Tongue (tissue), 2 donors: ENCODE measurements around the gene AGO1. TPM values are rescaled to one million over a fixed set of nuclear protein-coding genes. Genes with fewer than 3 reads are reported as not detected.
"Not testable (repeated sequence)": the region's sequence is repeated elsewhere in the genome, so short reads cannot be mapped to it uniquely, and the experiment has no call there.

Experiments
- DNase-seq: peaks from one replicate; pipeline ENCODE4 v3.0.0-alpha.2; 2015
- total RNA-seq: library from RNA; depleted of rRNA; stranded (reverse); fragments of >200 nt; gene quantifications from one replicate; pipeline ENCODE4 v1.2.3, GENCODE V29; 2014

Gene AGO1
- total RNA-seq, 1 donor from 2014 or later, result 14.5 TPM

DNA sequence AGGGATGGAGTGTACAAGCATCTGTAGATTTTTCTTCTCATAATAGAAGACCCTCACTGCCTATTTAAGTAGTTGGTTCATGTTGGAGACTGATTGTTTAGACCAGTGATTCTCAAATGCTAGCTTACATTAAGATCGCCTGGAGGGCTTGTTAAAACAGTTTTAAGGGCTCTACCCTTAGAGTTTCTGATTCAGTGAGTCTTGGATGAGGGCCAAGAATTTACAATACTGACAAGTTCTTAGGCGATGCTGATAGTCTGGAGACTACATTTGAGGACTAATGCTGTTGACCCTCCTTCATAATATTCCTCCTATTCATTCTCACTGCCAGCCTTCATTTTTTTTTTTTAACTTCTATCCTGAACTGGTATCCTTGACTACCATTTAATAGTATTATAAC lies 32.7 kb downstream of the AGO1 start:
- DNase-seq, result no peak

DNA sequence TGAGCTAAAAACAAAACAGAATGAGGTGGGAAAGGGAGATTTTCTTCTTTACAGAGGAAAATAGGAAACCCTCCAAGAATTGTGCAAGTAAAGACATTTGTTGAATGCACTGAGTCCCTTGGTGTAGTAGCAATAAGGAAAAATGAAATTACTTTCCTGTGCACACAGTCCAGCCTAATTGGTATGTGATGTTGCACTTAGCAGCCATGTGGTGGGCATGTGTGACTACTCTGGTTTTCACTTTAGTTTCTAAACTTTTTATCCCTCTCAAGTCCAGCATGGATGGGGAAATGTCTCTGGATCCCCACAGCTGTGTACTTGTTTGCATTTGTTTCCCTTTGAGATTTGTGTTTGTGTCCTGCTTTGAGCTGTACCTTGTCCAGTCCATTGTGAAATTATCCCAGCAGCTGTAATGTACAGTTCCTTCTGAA lies 40.8 kb downstream of the AGO1 start:
- peak; percentile 15 for DNase-seq

DNA sequence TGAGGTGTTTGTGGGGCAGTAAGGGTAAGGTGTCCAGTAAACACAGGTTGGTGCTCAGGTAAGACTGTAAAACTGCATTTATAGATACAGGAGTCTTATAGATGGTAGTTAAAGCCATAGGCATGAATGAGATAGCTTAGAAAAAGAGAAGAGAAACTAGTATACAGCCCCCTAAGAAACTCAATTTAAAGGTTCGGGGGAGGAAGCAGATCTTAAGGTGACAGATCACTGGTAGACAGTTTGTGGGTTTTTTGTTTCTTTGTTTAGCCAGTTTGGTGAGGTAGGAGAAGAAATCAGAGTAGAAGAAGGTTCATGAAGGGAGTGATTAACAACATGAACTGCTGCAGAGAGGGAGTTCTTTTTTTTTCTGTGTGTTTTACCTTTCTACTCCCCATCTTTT lies 41.8 kb downstream of the AGO1 start:
- no peak for DNase-seq

DNA sequence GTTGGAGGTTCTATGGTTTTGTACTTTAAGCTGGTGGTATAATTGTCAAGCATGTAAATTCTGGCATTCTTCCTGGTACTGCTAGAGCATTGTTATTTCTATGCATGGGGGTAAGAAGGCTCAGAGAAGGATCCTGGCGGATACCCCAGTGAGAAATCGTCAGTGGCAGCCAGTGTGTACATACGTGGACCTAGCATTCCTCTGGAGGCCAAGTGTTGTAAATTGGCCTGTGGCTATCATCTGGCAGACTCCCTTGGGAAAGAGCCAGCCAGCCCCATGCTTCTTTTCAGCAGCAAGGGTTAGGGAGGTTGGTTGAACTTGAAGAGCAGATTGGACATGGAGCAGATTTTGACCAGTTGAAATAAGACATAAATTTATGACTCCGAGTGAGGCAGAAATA lies 42.7 kb downstream of the AGO1 start:
- no peak for DNase-seq

DNA sequence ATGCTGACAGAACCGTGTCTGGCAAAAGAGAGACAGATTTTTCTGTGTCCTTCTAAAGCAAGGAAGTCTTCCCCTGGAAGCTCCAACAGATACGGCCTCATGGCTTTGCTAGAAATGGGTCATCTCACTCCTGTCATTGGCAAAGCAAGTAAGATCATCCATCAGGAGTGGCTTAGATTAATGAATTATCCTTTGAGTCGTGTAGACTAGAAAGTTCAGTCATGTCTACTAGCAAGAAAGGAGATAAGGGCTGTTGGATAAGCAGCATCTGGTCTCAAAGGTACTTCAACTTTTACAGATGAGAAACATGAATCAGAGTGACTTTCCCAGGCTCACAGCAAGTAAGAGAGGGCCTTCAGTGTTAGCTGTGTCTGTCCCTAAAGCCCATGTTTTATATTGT lies 44.5 kb downstream of the AGO1 start:
- no peak for DNase-seq

DNA sequence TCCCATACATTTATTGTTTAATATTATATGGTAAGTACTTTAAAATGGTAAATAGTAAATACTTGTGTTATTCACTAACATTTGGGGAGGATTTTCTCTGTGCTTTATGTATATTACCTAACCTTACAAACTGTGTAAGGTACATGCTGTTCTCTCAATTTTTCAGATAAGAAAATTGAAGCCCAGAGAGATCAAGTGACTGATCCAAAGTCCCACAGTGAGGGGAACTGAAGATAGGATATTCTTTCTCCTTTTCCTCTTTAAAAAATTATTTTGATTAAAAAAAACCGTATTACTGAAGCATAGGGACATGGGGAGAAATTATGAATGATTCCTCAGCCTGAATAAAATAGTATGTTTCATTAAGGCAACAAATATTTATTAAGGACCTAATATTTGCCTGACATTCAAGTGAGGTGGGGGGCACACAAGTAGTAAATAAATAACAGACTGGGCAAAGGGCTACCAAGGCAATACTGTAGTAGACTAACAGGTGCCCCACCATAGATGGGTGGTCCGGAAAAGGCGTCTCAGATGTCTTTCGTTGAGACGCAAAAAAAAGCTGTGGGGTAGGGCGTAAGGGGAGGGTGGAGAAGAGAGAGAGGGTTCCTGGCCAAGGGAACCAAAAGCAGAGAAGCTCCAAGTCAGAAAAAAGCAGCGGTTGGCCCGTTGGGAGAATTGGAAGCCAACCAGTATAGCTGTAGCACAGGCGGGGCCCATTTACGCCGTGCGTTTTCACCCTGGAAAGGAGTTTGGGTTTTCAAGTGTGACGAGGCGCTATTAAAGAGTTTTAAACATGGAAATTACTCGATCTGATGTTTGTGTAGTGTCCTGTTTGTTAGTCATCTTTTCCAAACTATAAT lies 47.0 kb downstream of the AGO1 start:
- peak; percentile 79 for DNase-seq

DNA sequence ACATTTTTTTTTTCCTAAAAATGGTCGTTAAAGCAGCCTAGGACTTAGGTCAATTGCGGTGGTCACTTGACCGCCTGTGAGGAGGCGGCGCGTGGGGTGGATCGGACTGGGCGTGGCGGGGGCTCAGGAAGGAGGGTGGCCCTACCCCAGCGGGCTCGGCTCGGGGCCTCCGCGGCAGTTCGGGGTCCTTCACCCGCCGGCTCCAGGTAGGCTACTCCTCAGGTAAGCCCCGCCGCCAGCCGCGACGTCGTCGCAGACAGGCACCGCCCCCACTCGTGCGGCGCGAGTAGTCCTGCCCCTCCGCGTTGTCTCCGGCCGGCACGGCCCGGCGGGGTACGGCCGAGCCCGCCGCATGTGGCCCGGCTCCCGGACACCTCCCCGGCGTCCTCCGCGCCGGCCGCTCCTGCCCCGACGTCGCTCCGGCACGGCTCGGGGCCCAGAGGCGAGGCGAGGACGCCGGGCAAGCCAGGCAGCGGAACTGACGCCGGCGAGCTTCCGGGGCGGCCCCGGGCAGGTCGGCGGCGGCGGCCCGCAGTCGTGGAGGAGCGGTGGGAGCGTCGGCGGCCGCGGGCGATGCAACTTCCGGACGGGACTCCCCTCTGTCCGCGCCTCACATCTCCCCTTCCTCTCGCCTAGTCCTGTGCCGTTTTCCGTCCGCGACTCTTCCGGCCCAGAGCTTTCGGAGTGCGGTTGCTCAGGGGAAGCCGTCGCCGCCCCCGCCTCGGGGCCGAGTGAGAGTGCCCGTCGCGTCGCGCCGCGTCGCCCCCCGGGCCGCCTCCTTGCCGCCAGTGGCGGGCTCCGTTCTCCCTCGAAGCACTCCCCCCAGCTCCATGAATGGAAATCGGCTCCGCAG lies 47.8 kb downstream of the AGO1 start, which contains the start of gene AGO3:
Gene AGO3, plus strand, starts transcription at position 513 of the 853 bp plus-strand sequence. Its CDS starts 322 bp downstream, at position 835.
- peak; percentile 90 for DNase-seq

DNA sequence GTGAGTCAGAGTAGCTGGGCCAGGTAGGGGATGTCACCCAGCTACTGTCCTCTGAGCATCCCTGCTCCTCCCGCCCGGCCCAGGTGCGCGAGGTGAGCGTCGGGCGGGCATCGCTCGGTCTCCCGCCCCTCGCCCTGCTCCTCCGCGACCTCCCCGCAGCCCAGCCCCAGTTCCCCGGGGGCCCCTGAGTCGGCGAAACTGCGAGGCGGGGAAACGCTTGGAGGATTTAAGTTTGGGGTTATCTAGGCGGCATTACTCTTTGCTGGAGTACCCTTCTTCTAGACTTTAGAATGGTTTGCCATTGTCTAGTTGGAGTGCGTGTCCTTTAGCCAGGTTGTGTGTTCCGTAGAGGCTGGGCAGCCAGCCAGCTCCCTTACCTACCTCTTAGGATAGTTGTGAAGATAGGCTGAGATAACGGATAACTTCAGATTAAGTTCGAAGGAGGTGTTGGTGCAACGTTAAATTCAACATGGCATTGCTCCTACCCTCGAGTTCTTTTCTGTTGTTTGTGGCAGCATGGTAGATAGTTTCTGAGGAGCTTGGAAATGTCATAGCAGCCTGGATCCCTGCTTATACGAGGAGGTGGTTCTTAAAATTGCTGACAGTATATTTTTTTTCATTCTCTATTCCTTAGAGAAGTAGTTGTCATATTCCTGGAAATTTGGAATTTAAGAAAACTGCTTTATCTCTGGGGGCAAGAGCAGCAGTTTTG lies 48.6 kb downstream of the AGO1 start:
- DNase-seq, result peak; percentile 44

DNA sequence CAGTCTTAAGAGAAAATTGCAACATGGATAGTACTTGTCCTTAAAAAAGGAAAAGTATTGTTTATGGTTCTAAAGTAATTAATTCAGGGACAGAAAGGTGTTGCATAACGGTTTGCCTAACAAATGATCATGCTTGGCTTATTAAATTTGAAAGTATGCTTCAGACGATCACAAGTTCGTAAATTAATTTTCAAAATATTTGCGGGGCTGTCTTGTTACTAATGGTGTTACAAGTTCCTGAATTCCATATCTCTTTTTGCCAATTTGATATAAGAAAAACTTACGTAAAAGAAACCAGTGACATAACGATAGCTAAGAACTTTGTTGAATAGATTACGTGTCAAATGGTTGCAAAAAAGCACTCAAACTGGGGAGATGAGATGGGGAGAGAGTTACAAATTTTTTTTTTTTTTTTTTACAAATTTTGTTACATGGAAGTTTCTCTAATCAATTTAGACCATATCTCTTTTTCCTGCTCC lies 49.2 kb downstream of the AGO1 start:
- DNase-seq, result no peak

DNA sequence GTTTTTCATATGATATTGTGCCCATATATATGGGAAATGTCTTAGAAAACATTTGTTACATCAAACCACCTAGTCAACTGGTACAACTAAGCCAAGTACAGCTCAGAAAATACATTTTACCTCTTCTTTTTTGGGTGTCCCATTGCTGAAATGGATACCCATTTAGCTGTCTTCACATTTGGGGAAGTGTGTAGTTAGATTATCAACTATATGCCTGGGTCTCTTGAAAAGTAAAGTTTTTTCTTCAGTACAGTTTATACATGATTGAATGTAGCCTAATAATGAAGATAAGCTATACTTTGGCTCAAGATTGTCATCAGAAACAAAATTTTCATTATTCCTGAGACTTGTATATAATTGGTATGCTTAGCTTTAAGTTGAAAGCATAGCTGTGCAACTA lies 49.9 kb downstream of the AGO1 start:
- no peak for DNase-seq

DNA sequence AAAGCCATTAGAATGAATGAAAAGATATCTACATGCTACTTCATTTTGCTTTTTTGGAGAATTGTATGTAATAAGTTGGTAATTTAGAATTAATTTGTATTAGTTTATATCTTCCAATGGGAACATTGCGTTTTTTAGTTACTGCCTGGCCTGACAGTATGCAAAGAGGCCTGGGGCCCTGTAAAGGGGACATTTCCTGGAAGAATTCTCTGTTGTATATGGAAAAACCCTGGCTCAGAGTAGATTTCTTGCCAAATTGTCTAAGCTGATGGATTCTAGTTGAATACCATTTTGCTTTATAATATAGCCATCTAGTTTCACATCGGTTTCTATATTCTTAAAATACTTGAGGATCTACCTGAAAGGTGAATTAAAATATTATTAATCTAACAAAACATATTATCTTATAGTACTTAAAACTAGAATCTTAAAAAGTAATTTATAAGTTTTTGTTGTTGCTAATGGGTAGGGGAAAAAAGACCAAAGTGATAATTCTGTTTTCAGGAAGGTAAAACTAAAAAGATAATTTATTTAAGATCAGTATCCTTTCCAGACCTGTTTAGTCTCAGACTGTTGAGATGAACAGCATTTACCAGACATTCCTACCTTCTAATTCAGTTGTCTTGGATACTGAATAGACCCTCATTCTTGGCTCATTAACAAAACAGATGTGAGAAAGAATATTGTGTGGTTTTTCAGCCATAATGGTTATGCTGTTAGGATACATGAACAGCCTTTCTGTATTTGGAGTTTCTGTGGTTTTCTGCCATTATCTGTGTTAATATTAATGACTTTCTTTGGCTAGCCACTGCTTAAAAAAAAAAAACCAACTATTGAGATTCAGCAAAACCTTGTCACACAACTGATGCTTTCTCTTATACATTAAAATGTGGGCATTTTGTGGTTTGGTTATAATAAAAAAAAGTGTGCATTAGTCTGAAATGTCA lies 52.7 kb downstream of the AGO1 start:
- peak; percentile 88 for DNase-seq

DNA sequence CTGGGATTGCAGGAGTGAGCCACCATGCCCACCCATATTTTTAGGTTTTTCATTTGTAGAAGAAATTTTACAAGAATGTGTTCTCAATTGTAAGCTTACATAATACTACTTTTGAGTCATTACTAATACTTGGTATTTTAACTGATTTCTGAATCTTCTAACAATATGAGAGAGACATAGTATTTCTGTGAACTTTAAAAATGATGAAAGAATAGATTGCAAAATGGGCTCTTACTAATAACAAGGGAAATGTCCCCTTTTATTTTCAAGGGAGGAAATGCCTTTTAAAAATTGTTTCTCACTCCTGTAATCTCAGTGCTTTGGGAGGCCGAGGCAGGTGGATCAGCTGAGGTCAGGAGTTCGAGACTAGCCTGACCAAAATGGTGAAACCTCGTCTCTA lies 53.8 kb downstream of the AGO1 start:
- DNase-seq, result no peak

DNA sequence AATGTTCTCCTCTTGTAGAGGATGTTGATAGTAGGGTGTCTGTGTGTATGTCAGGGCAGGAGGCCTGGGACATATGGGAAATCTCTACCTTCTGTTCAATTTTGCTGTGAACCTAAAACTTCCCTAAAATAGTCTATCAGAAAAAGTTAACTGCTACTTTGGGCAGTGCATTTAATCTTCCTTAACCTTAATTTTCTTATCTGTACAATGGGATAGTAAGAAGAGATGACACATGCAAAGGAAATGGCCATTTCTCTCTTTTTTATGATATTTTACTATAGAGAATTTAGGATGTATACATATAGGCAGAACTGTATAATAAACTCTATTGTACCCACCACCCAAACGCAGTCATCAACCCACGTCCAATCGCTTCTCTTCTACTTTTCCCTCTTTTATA lies 56.5 kb downstream of the AGO1 start:
- DNase-seq, result no peak

DNA sequence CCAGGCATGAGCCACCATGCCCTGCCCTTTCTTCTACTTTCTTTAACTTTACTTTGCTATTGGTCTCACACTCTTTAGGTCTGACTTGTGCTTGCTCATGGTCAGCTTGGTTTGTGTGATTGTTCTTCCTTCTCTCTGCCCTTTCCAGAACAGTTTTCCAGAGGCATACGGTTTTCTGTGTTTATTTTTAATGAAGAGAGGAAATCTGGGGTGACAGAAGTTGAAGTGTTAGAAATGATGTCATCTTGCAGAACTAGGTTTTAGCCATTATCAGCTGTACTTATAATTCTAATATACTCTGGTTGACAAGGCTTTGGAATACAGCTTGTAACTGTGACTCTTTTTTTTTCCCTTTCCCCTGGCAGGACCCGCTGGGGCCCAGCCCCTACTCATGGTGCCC lies 62.3 kb downstream of the AGO1 start:
- no peak for DNase-seq

DNA sequence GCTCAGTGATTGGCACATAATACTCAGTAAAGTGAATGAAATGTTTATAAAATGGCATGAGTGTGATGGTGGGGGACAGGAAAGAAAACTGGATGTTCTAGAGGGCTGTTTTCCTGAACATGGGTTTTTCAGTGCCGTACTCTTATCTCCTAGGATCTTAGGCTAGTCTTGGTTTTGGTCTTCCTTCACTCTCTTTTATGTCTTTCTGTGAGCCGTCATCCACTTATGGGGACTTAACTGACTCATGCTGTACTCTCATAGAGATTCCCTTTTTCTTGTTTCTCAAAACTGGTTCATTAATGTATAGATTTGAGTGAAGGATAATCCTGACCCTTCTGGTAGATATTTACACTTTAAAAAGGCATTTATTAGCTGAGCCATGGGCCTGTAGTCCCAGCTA lies 64.5 kb downstream of the AGO1 start:
- DNase-seq, result no peak

DNA sequence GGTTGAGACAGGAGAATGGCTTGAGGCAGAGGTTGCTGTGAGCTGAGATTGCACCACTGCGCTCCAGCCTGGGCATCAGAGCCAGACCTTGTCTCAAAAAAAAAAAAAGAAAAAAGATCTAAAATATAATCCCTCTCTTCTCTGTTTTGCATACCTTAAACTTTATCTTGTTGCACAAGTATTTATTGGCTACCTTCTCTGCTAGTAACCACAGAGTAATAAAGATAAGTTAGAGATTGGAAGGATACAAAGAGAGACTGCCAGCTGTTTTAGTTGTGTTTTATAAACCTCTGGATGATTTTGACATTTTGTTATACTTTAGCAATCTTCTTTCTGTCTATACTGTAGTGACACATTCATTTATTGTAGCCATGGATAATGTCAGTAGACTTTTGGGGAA lies 75.5 kb downstream of the AGO1 start:
- DNase-seq, result no peak

DNA sequence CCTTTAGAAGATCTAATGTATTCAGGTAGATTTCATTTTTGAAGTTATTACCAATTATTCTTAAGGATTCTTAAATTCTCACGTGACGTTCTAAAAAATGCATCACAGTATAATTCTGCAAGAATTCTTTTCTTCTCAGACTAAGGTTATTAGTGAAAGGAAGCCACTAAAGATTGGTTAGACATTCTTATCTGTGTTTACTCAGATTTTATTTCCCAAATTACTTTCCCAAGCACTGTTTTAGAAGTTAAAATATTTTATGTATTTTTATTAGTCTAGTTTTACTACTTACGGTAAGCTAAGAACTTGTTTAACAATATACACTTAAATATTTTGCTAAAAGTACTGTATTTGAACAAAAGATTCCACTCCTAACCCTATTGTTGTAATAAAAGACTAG lies 76.3 kb downstream of the AGO1 start:
- DNase-seq, result no peak

DNA sequence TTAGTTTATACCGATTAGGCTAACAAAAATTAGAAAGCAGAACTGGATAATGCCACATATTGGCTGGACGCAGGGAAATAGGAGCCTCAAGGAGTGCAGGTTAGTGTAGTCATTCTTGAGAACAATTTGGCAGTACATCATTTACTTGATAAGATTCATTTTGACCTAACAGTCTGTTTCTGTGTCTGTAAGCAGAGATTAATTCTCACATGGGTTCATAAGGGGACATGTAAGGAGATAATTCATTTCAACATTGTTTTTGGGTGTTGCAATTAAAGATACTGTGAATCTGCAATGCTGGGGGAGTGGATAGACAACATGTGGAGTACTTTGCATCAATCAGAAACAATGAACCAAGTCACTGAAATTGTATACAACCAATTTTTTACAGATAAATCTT lies 79.9 kb downstream of the AGO1 start:
- DNase-seq, result no peak

DNA sequence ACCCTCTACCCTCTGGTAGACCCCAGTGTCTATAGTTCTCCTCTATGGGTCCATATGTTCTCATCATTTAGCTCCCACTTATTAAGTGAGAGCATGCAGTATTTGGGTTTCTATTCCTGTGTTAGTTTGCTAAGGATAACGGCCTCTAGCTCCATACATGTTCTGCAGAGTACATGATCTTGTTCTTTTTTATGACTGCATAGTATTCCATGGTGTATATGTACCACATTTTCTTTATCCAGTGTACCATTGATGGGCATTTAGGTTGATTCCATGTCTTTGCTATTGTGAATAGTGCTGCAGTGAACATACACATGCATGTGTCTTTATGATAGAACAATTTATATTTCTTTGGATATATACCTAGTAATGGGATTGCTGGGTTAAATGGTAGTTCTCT lies 81.3 kb downstream of the AGO1 start:
- DNase-seq, result not testable (repeated sequence)

DNA sequence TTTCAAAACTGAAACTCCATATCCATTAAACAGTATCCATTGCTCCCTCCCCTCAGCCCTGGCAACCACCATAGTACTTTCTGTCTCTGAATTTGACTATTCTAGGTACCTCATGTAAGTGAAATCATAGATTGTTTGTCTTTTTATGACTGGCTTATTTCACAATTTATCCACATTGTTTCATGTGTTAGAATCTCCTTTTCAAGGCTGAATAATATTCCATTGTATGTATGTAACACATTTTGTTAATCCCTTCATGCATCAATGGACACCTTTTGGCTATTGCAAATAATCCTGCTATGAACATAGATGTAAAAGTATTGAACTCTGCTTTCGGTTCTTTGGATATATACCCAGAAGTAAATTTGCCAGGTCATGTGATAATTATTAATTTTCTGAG lies 85.4 kb downstream of the AGO1 start:
- DNase-seq, result no peak

DNA sequence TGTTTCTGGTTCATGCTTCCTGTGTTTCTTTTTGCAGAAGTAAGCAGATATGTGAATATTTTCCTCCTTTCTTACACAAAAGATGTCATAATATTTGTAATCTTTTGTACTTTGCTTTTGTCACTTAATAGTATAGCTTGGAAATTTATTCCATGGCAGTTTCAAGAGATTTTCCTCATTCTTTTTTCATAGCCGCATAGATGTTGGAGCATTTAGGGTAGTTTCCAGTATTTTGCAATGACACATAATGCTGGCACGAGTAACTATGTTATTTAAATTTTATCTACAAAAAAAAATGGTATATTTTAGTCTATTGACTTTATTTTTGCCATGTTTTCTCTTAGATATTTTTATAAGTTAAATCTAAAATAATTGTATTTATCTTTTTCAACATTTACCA lies 88.6 kb downstream of the AGO1 start:
- no peak for DNase-seq
